HG03095 (cell line): Measurements from ENCODE around the gene RAG2.

ENCODE experiments used
- ATAC-seq: cut with Tn5 transposase; IDR thresholded peaks from one replicate; pipeline ENCODE4 v1.9.1; 2021; ENCODE audit warnings: moderate library complexity; ENCODE audit not compliant: unreplicated experiment

Gene RAG2

GRCh38 chr11:36601155-36601554 lies 3.1 kb upstream of the RAG2 start:
- no peak for ATAC-seq

GRCh38 chr11:36600180-36600579 lies 2.1 kb upstream of the RAG2 start:
- no peak for ATAC-seq

- ATAC-seq, result no peak
Measured at GRCh38 chr11:36596880-36597279, 1.2 kb downstream of the RAG2 start.

GRCh38 chr11:36594316-36594989 lies 3.6 kb downstream of the RAG2 start, which contains the start of gene IFTAP:
Gene IFTAP (plus strand): TSS chr11:36594502. CDS start chr11:36610104, 15,602 bp downstream.
- ATAC-seq, result peak; percentile 75

GRCh38 chr11:36591433-36591832 lies 6.6 kb downstream of the RAG2 start:
- no peak for ATAC-seq

GRCh38 chr11:36590513-36590912 lies 7.5 kb downstream of the RAG2 start:
- no peak for ATAC-seq

GRCh38 chr11:36588099-36588498 lies 9.9 kb downstream of the RAG2 start:
- ATAC-seq, result no peak

GRCh38 chr11:36586543-36586942 lies 11.5 kb downstream of the RAG2 start:
- ATAC-seq, result no peak

- ATAC-seq, result no peak
Measured at GRCh38 chr11:36583667-36584066, 14.4 kb downstream of the RAG2 start.

GRCh38 chr11:36581536-36581935 lies 16.5 kb downstream of the RAG2 start:
- ATAC-seq, result no peak

- no peak for ATAC-seq
Measured at GRCh38 chr11:36578458-36578857, 19.6 kb downstream of the RAG2 start.

- no peak for ATAC-seq
Measured at GRCh38 chr11:36577859-36578258, 20.2 kb downstream of the RAG2 start.

- no peak for ATAC-seq
Measured at GRCh38 chr11:36577373-36577772, 20.7 kb downstream of the RAG2 start.

- no peak for ATAC-seq
Measured at GRCh38 chr11:36574486-36574885, 23.6 kb downstream of the RAG2 start.

GRCh38 chr11:36569095-36569494 lies 28.9 kb downstream of the RAG2 start:
- ATAC-seq, result no peak

GRCh38 chr11:36567694-36568093 lies 30.3 kb downstream of the RAG2 start, which contains the start of gene RAG1:
Gene RAG1 (plus strand): TSS chr11:36568007. CDS start chr11:36573305, 5,298 bp downstream.
- ATAC-seq, result no peak

- no peak for ATAC-seq
Measured at GRCh38 chr11:36566407-36567053, 31.5 kb downstream of the RAG2 start.

GRCh38 chr11:36565031-36565610 lies 32.9 kb downstream of the RAG2 start:
- no peak for ATAC-seq

- ATAC-seq, result no peak
Measured at GRCh38 chr11:36564376-36565030, 33.5 kb downstream of the RAG2 start.

GRCh38 chr11:36558571-36559413 lies 39.2 kb downstream of the RAG2 start:
- peak; percentile 63 for ATAC-seq

- ATAC-seq, result no peak
Measured at GRCh38 chr11:36557991-36558390, 40.0 kb downstream of the RAG2 start.
